Measurements from ENCODE around the gene MOB3A. TPM values are rescaled to one million over a fixed set of nuclear protein-coding genes. Genes with fewer than 3 reads are reported as not detected.

The MOB3A gene
- total and polyA plus RNA-seq, 2 donors (not counting 1 experiment from before 2014, with no cell fraction given), result 17.2 to 34.8 TPM

DNA sequence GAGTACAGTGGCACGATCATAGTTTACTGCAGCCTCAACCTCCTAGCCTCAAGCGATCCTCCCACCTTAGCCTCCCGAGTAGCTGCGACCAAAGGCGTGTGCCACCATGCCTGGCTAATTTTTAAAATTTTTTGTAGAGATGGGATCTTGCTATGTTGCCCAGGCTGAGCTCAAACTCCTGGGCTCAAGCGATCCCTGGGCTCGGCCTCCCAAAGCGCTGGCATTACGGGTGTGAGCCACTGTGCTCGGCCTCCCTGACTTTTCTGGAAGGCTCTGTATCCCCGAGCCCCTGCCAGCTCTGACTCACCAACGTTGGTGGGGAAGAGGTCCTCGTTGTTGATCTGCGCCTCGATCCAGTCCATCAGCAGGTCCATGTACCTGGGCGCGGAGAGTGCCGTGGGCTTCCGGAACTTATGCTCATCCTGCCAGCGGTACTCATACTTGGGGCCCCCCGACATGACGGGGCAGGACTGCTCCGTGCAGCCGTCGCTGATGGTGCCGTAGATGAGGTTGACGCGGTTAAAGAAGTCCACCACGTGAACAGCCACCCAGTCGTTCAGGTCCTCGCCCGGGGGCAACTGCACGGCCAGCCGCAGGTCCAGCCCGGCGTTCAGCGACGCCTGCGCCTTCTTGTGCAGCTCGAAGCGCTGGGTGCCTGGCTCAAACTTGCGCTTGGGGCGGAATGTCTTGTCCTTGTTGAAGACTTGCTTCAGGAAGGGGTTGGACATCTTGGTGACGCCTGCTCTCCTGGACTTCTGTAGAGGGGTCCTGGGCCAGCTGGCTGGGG lies 18.1 kb downstream of the MOB3A start:
- DNase-seq (ENCODE audit: low read depth in 2 of 2), result no peak

DNA sequence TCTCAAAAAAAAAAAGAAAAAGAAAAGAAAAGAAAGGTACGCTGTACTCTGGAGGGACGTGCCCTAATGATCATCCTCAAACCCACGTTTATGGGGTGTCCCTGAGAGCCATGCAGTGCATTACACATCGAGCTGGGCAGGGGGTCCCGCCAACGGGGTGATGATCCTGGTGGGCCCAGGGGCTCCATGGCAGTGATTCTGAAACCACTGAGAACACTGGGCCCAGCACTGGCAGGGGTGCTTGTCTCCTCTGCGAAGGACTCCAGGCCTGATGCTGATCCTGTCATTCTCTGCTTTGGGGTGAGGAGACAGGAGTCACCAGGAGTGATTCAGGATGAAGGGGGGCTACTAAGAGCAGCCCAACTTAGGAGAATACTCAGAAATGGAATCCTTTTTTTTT lies 18.7 kb downstream of the MOB3A start:
- TF ChIP-seq, protein P1, sequence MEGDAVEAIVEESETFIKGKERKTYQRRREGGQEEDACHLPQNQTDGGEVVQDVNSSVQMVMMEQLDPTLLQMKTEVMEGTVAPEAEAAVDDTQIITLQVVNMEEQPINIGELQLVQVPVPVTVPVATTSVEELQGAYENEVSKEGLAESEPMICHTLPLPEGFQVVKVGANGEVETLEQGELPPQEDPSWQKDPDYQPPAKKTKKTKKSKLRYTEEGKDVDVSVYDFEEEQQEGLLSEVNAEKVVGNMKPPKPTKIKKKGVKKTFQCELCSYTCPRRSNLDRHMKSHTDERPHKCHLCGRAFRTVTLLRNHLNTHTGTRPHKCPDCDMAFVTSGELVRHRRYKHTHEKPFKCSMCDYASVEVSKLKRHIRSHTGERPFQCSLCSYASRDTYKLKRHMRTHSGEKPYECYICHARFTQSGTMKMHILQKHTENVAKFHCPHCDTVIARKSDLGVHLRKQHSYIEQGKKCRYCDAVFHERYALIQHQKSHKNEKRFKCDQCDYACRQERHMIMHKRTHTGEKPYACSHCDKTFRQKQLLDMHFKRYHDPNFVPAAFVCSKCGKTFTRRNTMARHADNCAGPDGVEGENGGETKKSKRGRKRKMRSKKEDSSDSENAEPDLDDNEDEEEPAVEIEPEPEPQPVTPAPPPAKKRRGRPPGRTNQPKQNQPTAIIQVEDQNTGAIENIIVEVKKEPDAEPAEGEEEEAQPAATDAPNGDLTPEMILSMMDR (conservative IDR thresholded peaks at IDR 0.05 in 1 of 2, IDR thresholded peaks at IDR 0.05 in 1 of 2; ENCODE audit: low read depth in 1 of 2, low read length in 2 of 2), result no peak
- no peak for TF ChIP-seq EZH2 (IDR thresholded peaks at IDR 0.05; ENCODE audit: low read length, missing control alignments)
- no peaks in the 10 kb centered on the region for H3K9me3 ChIP-seq (ENCODE audit: control insufficient read depth, insufficient read depth, low read depth, low read length)
- no peak overlapping the region for H3K4me2 ChIP-seq (ENCODE audit: extremely low read depth, insufficient read depth, low read length)
- no peak for DNase-seq (ENCODE audit: low read depth in 2 of 2)
- H3K4me3 ChIP-seq (replicated peaks in 1 of 4; ENCODE audit: control extremely low read depth in 1 of 4, insufficient read depth in 1 of 4, low read depth in 3 of 4, low read length in 4 of 4), result no peak overlapping the region
- no peak overlapping the region for H2AFZ ChIP-seq (ENCODE audit: low read length)
- H3K36me3 ChIP-seq (ENCODE audit: control insufficient read depth, insufficient read depth, low read length), result peaks cover 34% of the 10 kb centered on the region
- no peaks in the 10 kb centered on the region for H3K27me3 ChIP-seq (ENCODE audit: control insufficient read depth, insufficient read depth, low read length)
- no peak overlapping the region for H3K9ac ChIP-seq (ENCODE audit: insufficient read depth, low read length)
- H3K79me2 ChIP-seq (ENCODE audit: control insufficient read depth, insufficient read depth, low read length), result peaks cover 2% of the 10 kb centered on the region
- no peak overlapping the region for H3K27ac ChIP-seq (ENCODE audit: insufficient read depth, low read length)
- no peaks in the 10 kb centered on the region for H4K20me1 ChIP-seq (ENCODE audit: control insufficient read depth, extremely low read depth, insufficient read depth, low read length)
- no peaks in the 10 kb centered on the region for H3K4me1 ChIP-seq (ENCODE audit: control insufficient read depth, extremely low read depth, insufficient read depth, low read length)

More for the DNA sequence above, 18.1 kb downstream of the MOB3A start:
- no peak overlapping the region for H2AFZ ChIP-seq (ENCODE audit: low read length)
- no peaks in the 10 kb centered on the region for H3K4me1 ChIP-seq (ENCODE audit: control insufficient read depth, extremely low read depth, insufficient read depth, low read length)
- H3K4me2 ChIP-seq (ENCODE audit: extremely low read depth, insufficient read depth, low read length), result no peak overlapping the region
- no peaks in the 10 kb centered on the region for H3K9me3 ChIP-seq (ENCODE audit: control insufficient read depth, insufficient read depth, low read depth, low read length)
- TF ChIP-seq EZH2 (IDR thresholded peaks at IDR 0.05; ENCODE audit: low read length, missing control alignments), result no peak
- TF ChIP-seq, protein P1 (conservative IDR thresholded peaks at IDR 0.05 in 1 of 2, IDR thresholded peaks at IDR 0.05 in 1 of 2; ENCODE audit: low read depth in 1 of 2, low read length in 2 of 2), result no peak
- H3K79me2 ChIP-seq (ENCODE audit: control insufficient read depth, insufficient read depth, low read length), result peaks cover 5% of the 10 kb centered on the region
- no peak overlapping the region for H3K4me3 ChIP-seq (replicated peaks in 1 of 4; ENCODE audit: control extremely low read depth in 1 of 4, insufficient read depth in 1 of 4, low read depth in 3 of 4, low read length in 4 of 4)
- H3K9ac ChIP-seq (ENCODE audit: insufficient read depth, low read length), result no peak overlapping the region
- no peaks in the 10 kb centered on the region for H4K20me1 ChIP-seq (ENCODE audit: control insufficient read depth, extremely low read depth, insufficient read depth, low read length)
- H3K27me3 ChIP-seq (ENCODE audit: control insufficient read depth, insufficient read depth, low read length), result no peaks in the 10 kb centered on the region
- no peak overlapping the region for H3K27ac ChIP-seq (ENCODE audit: insufficient read depth, low read length)
- peaks cover 35% of the 10 kb centered on the region for H3K36me3 ChIP-seq (ENCODE audit: control insufficient read depth, insufficient read depth, low read length)

DNA sequence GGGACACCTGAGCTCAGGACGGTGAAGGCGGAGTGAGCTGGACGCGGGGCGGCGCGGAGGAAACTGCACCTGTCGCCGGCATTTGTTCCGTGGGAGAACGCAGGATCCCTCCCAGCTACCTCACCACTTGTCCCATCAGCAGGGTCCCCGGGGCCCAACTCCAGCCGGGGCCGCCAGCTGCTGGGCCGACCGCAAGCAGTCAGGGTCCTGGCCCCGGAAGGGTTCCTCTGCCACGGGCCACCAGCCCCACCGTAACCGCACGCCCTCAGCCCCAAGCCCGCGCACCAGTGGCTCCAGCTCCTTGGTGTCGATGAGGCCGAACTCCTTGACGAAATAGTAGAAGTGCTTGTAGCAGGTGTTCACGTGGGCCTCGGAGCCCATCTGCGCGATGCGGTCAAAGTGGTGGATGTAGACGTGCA lies 19.6 kb downstream of the MOB3A start:
- Histone ChIP-seq H3K4me1 (ENCODE audit: control insufficient read depth, extremely low read depth, insufficient read depth, low read length) (no peaks in the 10 kb centered on the region), H3K9ac (ENCODE audit: insufficient read depth, low read length) (no peak overlapping the region), H3K4me3 (replicated peaks in 1 of 4; ENCODE audit: control extremely low read depth in 1 of 4, insufficient read depth in 1 of 4, low read depth in 3 of 4, low read length in 4 of 4) (no peak overlapping the region), H2AFZ (ENCODE audit: low read length) (no peak overlapping the region), H3K27ac (ENCODE audit: insufficient read depth, low read length) (no peak overlapping the region), H3K9me3 (ENCODE audit: control insufficient read depth, insufficient read depth, low read depth, low read length) (no peaks in the 10 kb centered on the region), H3K36me3 (ENCODE audit: control insufficient read depth, insufficient read depth, low read length) (peaks cover 30% of the 10 kb centered on the region), H3K4me2 (ENCODE audit: extremely low read depth, insufficient read depth, low read length) (no peak overlapping the region), H4K20me1 (ENCODE audit: control insufficient read depth, extremely low read depth, insufficient read depth, low read length) (no peaks in the 10 kb centered on the region), H3K27me3 (ENCODE audit: control insufficient read depth, insufficient read depth, low read length) (no peaks in the 10 kb centered on the region), H3K79me2 (ENCODE audit: control insufficient read depth, insufficient read depth, low read length) (no peaks in the 10 kb centered on the region)
- TF ChIP-seq EZH2 (IDR thresholded peaks at IDR 0.05; ENCODE audit: low read length, missing control alignments), result no peak
- TF ChIP-seq, protein P1 (conservative IDR thresholded peaks at IDR 0.05 in 1 of 2, IDR thresholded peaks at IDR 0.05 in 1 of 2; ENCODE audit: low read depth in 1 of 2, low read length in 2 of 2), result no peak
- no peak for DNase-seq (ENCODE audit: low read depth in 2 of 2)
